Measurements from ENCODE around the gene F8A2.
"Not testable (repeated sequence)": the region's sequence is repeated elsewhere in the genome, so short reads cannot be mapped to it uniquely, and the experiment has no call there.

DNA sequence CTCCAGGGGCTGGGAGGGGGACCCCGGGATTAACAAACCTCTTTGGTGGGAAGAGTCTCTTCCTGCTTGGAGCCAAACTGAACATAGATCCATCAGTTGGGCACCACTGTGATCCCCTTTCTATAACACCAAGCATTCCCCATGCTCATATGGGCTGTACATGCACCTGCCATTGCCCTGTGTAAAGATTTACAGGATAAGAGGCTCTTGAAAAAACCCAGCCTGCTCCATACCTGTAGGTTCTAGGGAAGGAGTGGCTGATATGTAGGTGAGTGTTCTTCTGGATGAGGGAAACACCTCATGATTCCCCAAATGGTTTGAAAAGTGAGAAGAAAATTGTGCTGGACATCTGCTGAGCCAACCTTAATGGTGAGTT is 46.6 kb upstream of the F8A2 start:
- TF ChIP-seq POLR2A (IDR thresholded peaks at IDR 0.05) = not testable (repeated sequence)
- TF ChIP-seq, protein P1, sequence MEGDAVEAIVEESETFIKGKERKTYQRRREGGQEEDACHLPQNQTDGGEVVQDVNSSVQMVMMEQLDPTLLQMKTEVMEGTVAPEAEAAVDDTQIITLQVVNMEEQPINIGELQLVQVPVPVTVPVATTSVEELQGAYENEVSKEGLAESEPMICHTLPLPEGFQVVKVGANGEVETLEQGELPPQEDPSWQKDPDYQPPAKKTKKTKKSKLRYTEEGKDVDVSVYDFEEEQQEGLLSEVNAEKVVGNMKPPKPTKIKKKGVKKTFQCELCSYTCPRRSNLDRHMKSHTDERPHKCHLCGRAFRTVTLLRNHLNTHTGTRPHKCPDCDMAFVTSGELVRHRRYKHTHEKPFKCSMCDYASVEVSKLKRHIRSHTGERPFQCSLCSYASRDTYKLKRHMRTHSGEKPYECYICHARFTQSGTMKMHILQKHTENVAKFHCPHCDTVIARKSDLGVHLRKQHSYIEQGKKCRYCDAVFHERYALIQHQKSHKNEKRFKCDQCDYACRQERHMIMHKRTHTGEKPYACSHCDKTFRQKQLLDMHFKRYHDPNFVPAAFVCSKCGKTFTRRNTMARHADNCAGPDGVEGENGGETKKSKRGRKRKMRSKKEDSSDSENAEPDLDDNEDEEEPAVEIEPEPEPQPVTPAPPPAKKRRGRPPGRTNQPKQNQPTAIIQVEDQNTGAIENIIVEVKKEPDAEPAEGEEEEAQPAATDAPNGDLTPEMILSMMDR (IDR thresholded peaks at IDR 0.05) = not testable (repeated sequence)

Measured in body of pancreas (tissue), 4 donors.